ENCODE results near the gene TTC27. TPM values are rescaled to one million over a fixed set of nuclear protein-coding genes. Genes with fewer than 3 reads are reported as not detected.
A peak's percentile ranks its signal among the peaks of the same experiment; 100 is the strongest.
"Not testable (repeated sequence)": the region's sequence is repeated elsewhere in the genome, so short reads cannot be mapped to it uniquely, and the experiment has no call there.

TTC27 gene
- total RNA-seq, 2 experiments from 2014 or later = 34.9 to 37.3 TPM

DNA sequence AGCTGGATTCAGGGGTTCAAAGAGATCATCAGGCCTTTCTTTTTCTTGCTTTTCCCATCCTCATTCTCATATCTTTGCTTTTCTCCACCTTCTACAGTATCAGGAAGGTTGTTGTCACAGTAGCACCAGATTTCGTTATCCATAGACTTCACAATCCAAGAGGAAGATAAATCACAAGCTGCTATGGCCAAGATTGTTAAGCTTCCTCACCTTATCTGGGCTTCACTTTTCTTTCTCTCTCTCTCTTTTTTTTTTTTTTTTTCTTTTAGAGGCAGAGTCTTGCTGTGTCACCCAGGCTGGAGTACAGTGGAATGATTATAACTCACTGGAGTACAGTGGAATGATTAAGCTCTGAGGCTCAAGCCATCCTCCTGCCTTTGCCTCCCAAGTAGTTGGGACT is 93.5 kb downstream of the TTC27 start:
- Mint-ChIP-seq H3K27me3 (no peaks in the 10 kb centered on the region), H3K36me3 (peaks cover 58% of the 10 kb centered on the region), H3K4me3 (no peak overlapping the region), H3K4me1 (peaks cover 3% of the 10 kb centered on the region), H3K27ac (no peak overlapping the region), H3K9me3 (peaks cover 4% of the 10 kb centered on the region)
- DNase-seq = no peak

DNA sequence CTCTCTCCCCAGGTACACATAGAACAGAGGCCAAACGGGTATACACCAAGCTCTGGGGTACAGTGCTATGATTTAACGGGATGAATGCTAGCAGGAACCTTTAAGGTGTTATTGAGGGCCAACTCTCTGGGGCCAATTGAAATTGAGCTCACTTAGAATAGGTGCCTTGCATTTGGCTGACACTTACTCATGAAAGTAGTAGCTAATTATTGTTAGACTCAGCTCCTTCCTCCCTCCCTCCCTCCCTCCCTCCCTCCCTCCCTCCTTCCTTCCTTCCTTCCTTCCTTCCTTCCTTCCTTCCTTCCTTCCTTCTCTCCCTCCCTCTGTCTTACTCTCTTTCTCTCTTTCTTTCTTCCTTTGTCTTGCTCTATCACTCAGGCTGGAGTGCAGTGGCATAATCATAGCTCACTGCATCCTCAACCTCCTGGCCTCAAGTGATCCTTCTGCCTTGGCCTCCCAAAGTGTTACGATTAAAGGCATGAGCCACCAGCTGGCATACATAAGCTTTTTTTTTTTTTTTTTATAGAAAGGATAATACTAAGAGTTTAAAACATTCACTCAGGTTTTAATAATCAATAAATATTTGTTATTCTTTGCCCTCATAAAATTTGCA is 95.7 kb downstream of the TTC27 start:
- no peak for DNase-seq
- no peak overlapping the region for H3K27ac Mint-ChIP-seq
- H3K27me3 Mint-ChIP-seq = no peaks in the 10 kb centered on the region
- H3K4me1 Mint-ChIP-seq = no peaks in the 10 kb centered on the region
- peaks cover 57% of the 10 kb centered on the region for H3K36me3 Mint-ChIP-seq
- H3K9me3 Mint-ChIP-seq = peaks cover 4% of the 10 kb centered on the region
- no peak overlapping the region for H3K4me3 Mint-ChIP-seq

DNA sequence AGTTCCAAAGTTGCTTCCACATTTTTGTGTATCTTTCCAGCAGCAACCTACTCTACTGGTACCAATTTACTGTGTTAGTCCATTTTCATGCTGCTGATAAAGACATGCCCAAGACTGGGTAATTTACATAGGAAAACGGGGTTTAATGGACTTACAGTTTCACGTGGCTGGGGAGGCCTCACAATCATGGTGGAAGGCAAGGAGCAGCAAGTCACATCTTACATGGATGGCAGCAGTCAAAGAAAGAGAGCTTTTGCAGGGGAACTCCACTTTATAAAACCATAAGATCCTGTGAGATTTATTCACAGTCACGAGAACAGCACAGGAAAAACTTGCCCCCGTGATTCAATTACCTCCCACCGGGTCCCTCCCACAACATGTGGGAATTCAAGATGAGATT is 98.8 kb downstream of the TTC27 start:
- DNase-seq, H3K27ac Mint-ChIP-seq, H3K4me3 Mint-ChIP-seq, H3K4me1 Mint-ChIP-seq, H3K27me3 Mint-ChIP-seq, H3K9me3 Mint-ChIP-seq: not testable (repeated sequence)
- peaks cover 52% of the 10 kb centered on the region for H3K36me3 Mint-ChIP-seq

DNA sequence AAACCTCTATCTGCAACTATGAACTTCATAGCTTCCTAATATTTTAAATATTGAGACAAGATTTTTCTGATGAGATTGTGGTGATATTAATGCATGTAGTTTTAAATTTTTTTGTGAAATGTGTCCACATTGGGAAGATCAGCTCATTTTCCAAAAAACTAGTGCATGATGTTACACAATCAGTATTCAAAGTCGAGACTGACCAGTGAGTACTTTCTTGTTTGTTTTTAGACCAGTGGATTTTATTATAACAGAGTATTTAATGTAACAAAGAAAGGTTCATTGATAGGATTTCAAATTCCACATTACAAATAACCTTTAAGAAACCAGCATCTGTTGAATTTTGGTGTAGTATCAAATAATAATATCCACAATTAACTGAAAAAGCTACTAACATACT is 99.3 kb downstream of the TTC27 start:
- no peak for DNase-seq
- Mint-ChIP-seq H3K27me3 (no peaks in the 10 kb centered on the region), H3K9me3 (peaks cover 4% of the 10 kb centered on the region), H3K27ac (no peak overlapping the region), H3K36me3 (peaks cover 50% of the 10 kb centered on the region), H3K4me3 (no peak overlapping the region), H3K4me1 (no peaks in the 10 kb centered on the region)

DNA sequence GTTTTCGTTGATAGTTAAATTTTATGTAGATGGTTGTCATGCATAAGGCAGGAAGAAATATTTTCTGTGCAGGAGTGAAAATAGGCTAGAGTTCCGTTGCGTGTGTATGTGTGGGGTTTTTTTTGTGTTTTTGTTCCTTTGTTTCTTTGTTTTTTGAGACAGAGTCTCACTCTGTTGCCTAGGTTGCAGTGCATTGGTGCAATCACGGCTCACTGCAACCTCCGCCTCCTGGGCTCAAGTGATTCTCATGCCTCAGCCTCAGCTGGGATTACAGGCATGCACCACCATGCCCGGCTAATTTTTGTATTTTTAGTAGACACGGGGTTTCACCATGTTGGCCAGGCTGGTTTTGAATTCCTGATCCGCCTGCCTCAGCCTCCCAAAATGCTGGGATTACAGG is 103.1 kb downstream of the TTC27 start:
- not testable (repeated sequence) for H3K27ac Mint-ChIP-seq, H3K27me3 Mint-ChIP-seq, H3K4me1 Mint-ChIP-seq, H3K4me3 Mint-ChIP-seq, H3K9me3 Mint-ChIP-seq, DNase-seq
- peaks cover 26% of the 10 kb centered on the region for H3K36me3 Mint-ChIP-seq

GRCh38 chr2:32732120-32732519 is 104.3 kb downstream of the TTC27 start:
- H3K27ac Mint-ChIP-seq = no peak overlapping the region
- no peaks in the 10 kb centered on the region for H3K9me3 Mint-ChIP-seq
- no peaks in the 10 kb centered on the region for H3K4me1 Mint-ChIP-seq
- no peak overlapping the region for H3K4me3 Mint-ChIP-seq
- DNase-seq = no peak
- no peaks in the 10 kb centered on the region for H3K27me3 Mint-ChIP-seq
- H3K36me3 Mint-ChIP-seq = peaks cover 24% of the 10 kb centered on the region

DNA sequence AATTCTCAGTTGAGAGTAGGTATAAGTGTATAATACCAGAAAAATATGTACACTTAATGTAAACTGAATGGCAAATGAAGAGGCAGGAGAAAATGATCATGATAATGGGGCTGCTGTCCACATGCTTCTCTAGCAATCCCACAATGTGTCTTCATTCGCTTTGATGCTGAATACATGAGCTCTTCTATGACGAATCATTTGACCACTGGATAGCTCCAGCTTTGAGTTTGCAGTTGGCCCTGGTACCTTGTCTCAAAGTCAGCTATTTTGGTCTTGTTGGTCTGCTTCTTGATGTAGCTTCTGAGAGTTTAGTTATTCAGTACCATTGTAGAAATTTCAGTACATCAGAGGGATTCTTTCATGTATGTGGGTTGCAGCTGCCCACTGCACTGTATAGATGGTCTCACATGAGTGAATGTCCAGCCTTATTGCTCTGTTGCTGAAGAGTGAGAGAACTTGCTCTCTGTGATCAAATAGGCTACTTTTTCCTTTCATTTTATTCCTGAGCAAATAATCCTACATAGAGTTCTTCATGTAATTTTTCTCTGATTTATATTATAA is 105.1 kb downstream of the TTC27 start:
- Mint-ChIP-seq H3K4me1 (no peaks in the 10 kb centered on the region), H3K27ac (no peak overlapping the region), H3K27me3 (no peaks in the 10 kb centered on the region), H3K4me3 (no peak overlapping the region), H3K36me3 (peaks cover 28% of the 10 kb centered on the region), H3K9me3 (no peaks in the 10 kb centered on the region)
- DNase-seq = no peak

GRCh38 chr2:32735348-32735747 is 107.5 kb downstream of the TTC27 start:
- Mint-ChIP-seq H3K27ac (no peak overlapping the region), H3K36me3 (peaks cover 27% of the 10 kb centered on the region), H3K4me3 (no peak overlapping the region), H3K4me1 (no peaks in the 10 kb centered on the region), H3K9me3 (no peaks in the 10 kb centered on the region), H3K27me3 (no peaks in the 10 kb centered on the region)
- DNase-seq = no peak

DNA sequence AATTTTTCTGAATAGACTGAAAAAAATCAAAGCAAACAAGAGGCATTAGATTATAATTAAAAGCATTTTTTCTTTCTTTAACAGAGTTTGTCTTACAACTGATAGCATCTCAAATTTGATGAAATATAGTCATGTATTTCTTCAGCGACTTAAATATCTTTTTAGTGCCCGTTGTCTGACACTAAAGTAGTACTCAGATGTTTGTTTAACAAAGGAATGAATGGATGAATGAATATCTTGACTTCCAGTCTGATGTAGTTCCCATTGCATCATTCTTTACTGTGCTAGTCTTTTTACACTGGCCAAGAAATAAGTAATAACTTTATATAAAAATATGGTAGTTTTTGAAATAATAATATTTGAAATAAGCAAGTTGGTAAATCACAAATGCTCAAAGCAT is 111.1 kb downstream of the TTC27 start:
- peaks cover 44% of the 10 kb centered on the region for H3K36me3 Mint-ChIP-seq
- H3K4me1 Mint-ChIP-seq = peaks cover 4% of the 10 kb centered on the region
- no peak overlapping the region for H3K4me3 Mint-ChIP-seq
- DNase-seq = no peak
- H3K27me3 Mint-ChIP-seq = no peaks in the 10 kb centered on the region
- no peak overlapping the region for H3K27ac Mint-ChIP-seq
- no peaks in the 10 kb centered on the region for H3K9me3 Mint-ChIP-seq

- peaks cover 9% of the 10 kb centered on the region for H3K4me1 Mint-ChIP-seq
- H3K9me3 Mint-ChIP-seq = no peaks in the 10 kb centered on the region
- no peak overlapping the region for H3K4me3 Mint-ChIP-seq
- H3K27me3 Mint-ChIP-seq = no peaks in the 10 kb centered on the region
- H3K36me3 Mint-ChIP-seq = peaks cover 51% of the 10 kb centered on the region
- no peak overlapping the region for H3K27ac Mint-ChIP-seq
- DNase-seq = no peak
Observed at GRCh38 chr2:32739664-32740063, 111.8 kb downstream of the TTC27 start.

DNA sequence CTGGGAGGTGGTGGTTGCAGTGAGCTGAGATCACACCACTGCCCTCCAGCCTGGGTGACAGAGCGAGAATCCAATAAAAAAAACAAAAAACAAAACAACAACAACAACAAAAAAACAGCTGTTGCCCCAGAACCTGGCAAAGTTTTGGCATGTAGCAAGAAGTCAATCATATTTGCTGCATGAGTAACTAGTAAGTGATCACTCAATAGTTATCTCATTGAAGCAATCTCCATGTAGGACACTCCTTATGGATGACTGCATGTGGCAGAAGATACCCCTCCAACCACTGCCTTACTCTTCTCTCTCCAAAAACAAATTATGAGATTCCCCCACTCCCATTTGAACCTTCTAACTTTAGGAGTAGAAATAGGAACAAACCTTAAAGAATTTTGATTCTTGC is 113.7 kb downstream of the TTC27 start:
- H3K9me3 Mint-ChIP-seq = peaks cover under 1% of the 10 kb centered on the region
- H3K36me3 Mint-ChIP-seq = peaks cover 52% of the 10 kb centered on the region
- H3K4me1 Mint-ChIP-seq = peaks cover 12% of the 10 kb centered on the region
- no peak overlapping the region for H3K4me3 Mint-ChIP-seq
- H3K27ac Mint-ChIP-seq = no peak overlapping the region
- no peak for DNase-seq
- no peaks in the 10 kb centered on the region for H3K27me3 Mint-ChIP-seq

- peaks cover 12% of the 10 kb centered on the region for H3K4me1 Mint-ChIP-seq
- H3K9me3 Mint-ChIP-seq = peaks cover 3% of the 10 kb centered on the region
- no peak overlapping the region for H3K27ac Mint-ChIP-seq
- H3K36me3 Mint-ChIP-seq = peaks cover 51% of the 10 kb centered on the region
- DNase-seq = no peak
- H3K4me3 Mint-ChIP-seq = no peak overlapping the region
- H3K27me3 Mint-ChIP-seq = no peaks in the 10 kb centered on the region
Observed at GRCh38 chr2:32742376-32742775, 114.5 kb downstream of the TTC27 start.

GRCh38 chr2:32743480-32744236 is 115.8 kb downstream of the TTC27 start:
- Mint-ChIP-seq H3K9me3 (peaks cover 5% of the 10 kb centered on the region), H3K4me3 (no peak overlapping the region), H3K27ac (no peak overlapping the region), H3K4me1 (peaks cover 12% of the 10 kb centered on the region), H3K36me3 (peaks cover 56% of the 10 kb centered on the region), H3K27me3 (no peaks in the 10 kb centered on the region)
- DNase-seq = no peak

DNA sequence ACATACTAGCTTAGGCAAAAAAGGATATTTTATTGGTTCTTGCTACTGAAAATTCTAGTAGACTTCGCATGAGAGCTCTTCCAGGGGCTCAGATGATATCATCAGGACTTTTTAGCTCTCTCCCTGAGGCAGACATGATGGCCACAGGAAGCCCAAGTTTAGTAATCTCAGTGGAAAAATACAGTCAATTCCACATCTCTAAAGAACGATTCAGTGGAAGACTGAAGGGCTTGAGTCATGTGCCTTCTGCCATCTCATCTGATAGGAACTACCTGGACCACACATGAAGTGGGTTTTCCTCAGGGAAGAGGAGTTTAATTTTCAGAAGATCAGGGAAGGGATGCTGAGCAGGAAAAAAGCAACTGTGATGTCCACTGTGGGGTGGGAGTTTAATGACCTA is 117.3 kb downstream of the TTC27 start:
- peaks cover 12% of the 10 kb centered on the region for H3K4me1 Mint-ChIP-seq
- no peak overlapping the region for H3K4me3 Mint-ChIP-seq
- no peaks in the 10 kb centered on the region for H3K27me3 Mint-ChIP-seq
- H3K27ac Mint-ChIP-seq = peak overlapping the region; percentile 34
- peaks cover 5% of the 10 kb centered on the region for H3K9me3 Mint-ChIP-seq
- no peak for DNase-seq
- peaks cover 69% of the 10 kb centered on the region for H3K36me3 Mint-ChIP-seq

DNA sequence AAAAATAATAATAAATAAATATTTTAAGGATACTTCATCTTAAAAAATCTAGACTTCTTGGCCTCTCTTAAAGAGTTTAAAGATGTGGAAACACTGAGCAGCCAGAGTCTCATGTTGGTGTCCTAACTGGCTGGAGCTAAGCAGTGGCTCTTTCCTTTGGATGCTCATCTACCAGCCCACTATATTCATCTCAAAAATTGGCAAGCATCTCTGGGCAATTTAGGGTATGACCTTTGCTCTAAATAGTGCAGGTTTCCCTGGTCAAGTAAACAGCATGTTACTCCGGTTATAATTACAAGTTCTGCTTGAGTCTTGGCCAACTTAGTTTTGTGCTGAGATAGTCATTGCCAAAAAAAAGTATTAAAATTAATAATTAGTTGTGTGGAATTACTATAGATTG is 117.8 kb downstream of the TTC27 start:
- H3K4me3 Mint-ChIP-seq = no peak overlapping the region
- peaks cover 5% of the 10 kb centered on the region for H3K9me3 Mint-ChIP-seq
- H3K27ac Mint-ChIP-seq = no peak overlapping the region
- H3K36me3 Mint-ChIP-seq = peaks cover 69% of the 10 kb centered on the region
- DNase-seq = no peak
- H3K27me3 Mint-ChIP-seq = no peaks in the 10 kb centered on the region
- peaks cover 12% of the 10 kb centered on the region for H3K4me1 Mint-ChIP-seq

DNA sequence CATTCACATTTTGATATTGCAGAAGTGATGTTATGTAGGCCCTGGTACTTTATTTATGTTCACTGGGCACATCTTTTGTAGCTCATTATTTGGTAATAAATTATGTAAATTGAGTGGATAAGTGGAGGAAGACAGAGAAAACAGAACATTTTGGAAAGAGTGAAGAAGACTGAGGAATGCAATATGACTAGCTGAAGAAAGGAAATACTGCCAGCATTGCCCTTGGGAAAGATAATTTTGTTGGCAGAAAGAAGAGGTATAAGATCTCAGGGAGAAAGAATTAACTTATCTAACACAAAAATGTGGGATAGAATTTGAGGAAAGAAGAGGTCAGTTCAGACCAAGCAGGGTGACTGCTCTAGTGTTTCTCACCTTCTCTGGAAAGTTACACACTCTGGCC is 118.8 kb downstream of the TTC27 start:
- H3K27me3 Mint-ChIP-seq = no peaks in the 10 kb centered on the region
- no peak overlapping the region for H3K27ac Mint-ChIP-seq
- DNase-seq = no peak
- peaks cover 5% of the 10 kb centered on the region for H3K9me3 Mint-ChIP-seq
- peaks cover 12% of the 10 kb centered on the region for H3K4me1 Mint-ChIP-seq
- H3K36me3 Mint-ChIP-seq = peaks cover 61% of the 10 kb centered on the region
- H3K4me3 Mint-ChIP-seq = no peak overlapping the region

Measured in activated naive CD8-positive, alpha-beta T cell treated with anti-CD3 and anti-CD28 coated beads for 36 hours (primary cell).